Caco-2 (cell line): ENCODE results near the gene PRR22. TPM values are rescaled to one million over a fixed set of nuclear protein-coding genes. Genes with fewer than 3 reads are reported as not detected.

Experiments
- BruUV-seq: library from RNA; stranded (reverse); fragments of 400-500 nt; replicated peaks from 2 replicates; lab custom pipeline; 2021; lab: Mats Ljungman, UMichigan
- CTCF ChIA-PET: fragments of 300-600 bp; sonication (Branson Sonifier 250); formaldehyde crosslinking; loops from one replicate; lab custom pipeline; 2022; ENCODE audit warnings: antibody characterized with exemption; lab: Charles Lee
- POLR2A ChIA-PET: fragments of 300-600 bp; sonication (Branson Sonifier 250); formaldehyde crosslinking; loops from one replicate; lab custom pipeline; 2022; ENCODE audit warnings: antibody characterized with exemption; lab: Charles Lee
- DNase-seq, 2 experiments: peaks; one replicate each; pipeline versions ENCODE4 v3.0.0 to v3.0.0-alpha.2; 2020 to 2022
- H3K27me3 ChIP-seq: replicated peaks from 2 replicates; pipeline ENCODE4 v1.6.0; 2011; ENCODE audit warnings: low read length; ENCODE audit not compliant: control insufficient read depth, insufficient read depth
- H3K36me3 ChIP-seq: 2 replicates; pipeline ENCODE4 v1.5.1; 2011; ENCODE audit warnings: low read length; ENCODE audit not compliant: control insufficient read depth, insufficient read depth
- H3K4me1 ChIP-seq: fragments of 250-450 bp; sonication (Bioruptor Pico); 2 replicates; pipeline ENCODE4 v1.5.1; 2020; ENCODE audit warnings: mild to moderate bottlenecking
- H3K4me3 ChIP-seq: 2 replicates; pipeline ENCODE4 v1.5.1; 2011; ENCODE audit warnings: low read depth, mild to moderate bottlenecking, control low read depth, low read length
- H3K9me3 ChIP-seq: fragments of 250-450 bp; sonication (Bioruptor Pico); 2 replicates; pipeline ENCODE4 v1.5.1; 2020; ENCODE audit warnings: mild to moderate bottlenecking, moderate library complexity
- H3K27ac Mint-ChIP-seq: one replicate; pipeline ENCODE4 v1.8.0; 2022; ENCODE audit warnings: mixed read lengths; ENCODE audit not compliant: unreplicated experiment
- H3K27me3 Mint-ChIP-seq: one replicate; pipeline ENCODE4 v1.8.0; 2022; ENCODE audit warnings: mixed read lengths; ENCODE audit not compliant: insufficient read depth, unreplicated experiment
- H3K36me3 Mint-ChIP-seq: one replicate; pipeline ENCODE4 v1.8.0; 2022; ENCODE audit warnings: mild to moderate bottlenecking, mixed read lengths; ENCODE audit not compliant: insufficient read depth, unreplicated experiment
- H3K4me1 Mint-ChIP-seq: one replicate; pipeline ENCODE4 v1.8.0; 2022; ENCODE audit warnings: low read depth, mixed read lengths; ENCODE audit not compliant: unreplicated experiment
- H3K4me3 Mint-ChIP-seq: one replicate; pipeline ENCODE4 v1.8.0; 2022; ENCODE audit warnings: mild to moderate bottlenecking, moderate library complexity, mixed read lengths; ENCODE audit not compliant: unreplicated experiment
- H3K9me3 Mint-ChIP-seq: one replicate; pipeline ENCODE4 v1.8.0; 2022; ENCODE audit warnings: mixed read lengths; ENCODE audit not compliant: unreplicated experiment
- intact Hi-C: fragments of 100-400 bp; cut with micrococcal nuclease; formaldehyde crosslinking; loops from one replicate; pipeline ENCODE4 v1.10.0; 2022; ENCODE audit not compliant: unreplicated experiment
- total RNA-seq: library from RNA; stranded (reverse); gene quantifications from 2 replicates; pipeline ENCODE4 v1.2.3, GENCODE V29; 2022
- TF ChIP-seq, protein P1 (sequence below), 2 experiments: fragments of 200-600 bp in 1 of 2; IDR thresholded peaks; 1 replicate in 1 of 2; 2 replicates in 1 of 2; pipeline versions ENCODE4 v1.5.1 to v1.8.0; 2011 to 2022; ENCODE audit warnings: antibody characterized with exemption in 1 of 2, control low read depth in 1 of 2, inconsistent platforms in 1 of 2, low read depth in 1 of 2, low read length in 1 of 2, mild to moderate bottlenecking in 1 of 2, moderate library complexity in 1 of 2; ENCODE audit not compliant: insufficient read depth in 1 of 2, severe bottlenecking in 1 of 2, unreplicated experiment in 1 of 2

PRR22 gene
- total RNA-seq, 1 experiment from 2014 or later, result 7.1 TPM

DNA sequence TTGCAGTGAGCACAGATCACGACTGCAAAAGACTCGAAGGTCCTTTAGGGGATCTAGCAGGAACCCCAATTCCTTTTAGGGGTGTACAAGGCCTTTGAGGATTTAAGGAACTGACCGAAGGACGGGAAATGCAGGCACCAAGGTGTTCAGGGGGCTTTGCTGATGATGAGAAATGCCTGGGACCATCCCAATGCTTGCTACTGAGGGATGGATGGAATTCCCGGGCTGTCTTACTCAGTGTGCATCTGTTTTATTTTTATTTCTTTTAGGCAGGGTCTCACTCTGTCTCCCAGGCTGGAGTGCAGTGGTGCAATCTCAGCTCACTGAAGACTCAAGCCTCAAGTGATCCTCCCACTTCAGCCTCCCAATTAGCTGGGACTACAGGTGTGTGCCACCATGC, 11.3 kb downstream of the PRR22 start:
- CTCF ChIA-PET, result interaction anchor here (0.6 to 1.3 kb wide), 3 partner anchors 31 to 249 kb away, joined by 3 to 8 read pairs (median 3); no protein-coding TSS in a partner anchor
- Mint-ChIP-seq H3K36me3 (peaks cover 5% of the 10 kb centered on the region), H3K27me3 (no peaks in the 10 kb centered on the region), H3K4me3 (no peak overlapping the region), H3K27ac (peak overlapping the region; percentile 55), H3K4me1 (no peaks in the 10 kb centered on the region), H3K9me3 (no peaks in the 10 kb centered on the region)
- no TSS peak for BruUV-seq
- TF ChIP-seq, protein P1, sequence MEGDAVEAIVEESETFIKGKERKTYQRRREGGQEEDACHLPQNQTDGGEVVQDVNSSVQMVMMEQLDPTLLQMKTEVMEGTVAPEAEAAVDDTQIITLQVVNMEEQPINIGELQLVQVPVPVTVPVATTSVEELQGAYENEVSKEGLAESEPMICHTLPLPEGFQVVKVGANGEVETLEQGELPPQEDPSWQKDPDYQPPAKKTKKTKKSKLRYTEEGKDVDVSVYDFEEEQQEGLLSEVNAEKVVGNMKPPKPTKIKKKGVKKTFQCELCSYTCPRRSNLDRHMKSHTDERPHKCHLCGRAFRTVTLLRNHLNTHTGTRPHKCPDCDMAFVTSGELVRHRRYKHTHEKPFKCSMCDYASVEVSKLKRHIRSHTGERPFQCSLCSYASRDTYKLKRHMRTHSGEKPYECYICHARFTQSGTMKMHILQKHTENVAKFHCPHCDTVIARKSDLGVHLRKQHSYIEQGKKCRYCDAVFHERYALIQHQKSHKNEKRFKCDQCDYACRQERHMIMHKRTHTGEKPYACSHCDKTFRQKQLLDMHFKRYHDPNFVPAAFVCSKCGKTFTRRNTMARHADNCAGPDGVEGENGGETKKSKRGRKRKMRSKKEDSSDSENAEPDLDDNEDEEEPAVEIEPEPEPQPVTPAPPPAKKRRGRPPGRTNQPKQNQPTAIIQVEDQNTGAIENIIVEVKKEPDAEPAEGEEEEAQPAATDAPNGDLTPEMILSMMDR (IDR thresholded peaks at IDR 0.05; ENCODE audit: insufficient read depth in 1 of 2, low read depth in 1 of 2, low read length in 1 of 2, severe bottlenecking in 1 of 2, unreplicated experiment in 1 of 2), result no peak
- Histone ChIP-seq H3K9me3 (no peaks in the 10 kb centered on the region), H3K4me3 (no peak overlapping the region), H3K36me3 (no peaks in the 10 kb centered on the region), H3K4me1 (no peaks in the 10 kb centered on the region), H3K27me3 (no peaks in the 10 kb centered on the region)
- POLR2A ChIA-PET, result no interaction called here
- DNase-seq, result no peak
- intact Hi-C loops, result loop anchor here (1.0 kb wide), 2 partner anchors 17 to 119 kb away; no protein-coding TSS in a partner anchor

DNA sequence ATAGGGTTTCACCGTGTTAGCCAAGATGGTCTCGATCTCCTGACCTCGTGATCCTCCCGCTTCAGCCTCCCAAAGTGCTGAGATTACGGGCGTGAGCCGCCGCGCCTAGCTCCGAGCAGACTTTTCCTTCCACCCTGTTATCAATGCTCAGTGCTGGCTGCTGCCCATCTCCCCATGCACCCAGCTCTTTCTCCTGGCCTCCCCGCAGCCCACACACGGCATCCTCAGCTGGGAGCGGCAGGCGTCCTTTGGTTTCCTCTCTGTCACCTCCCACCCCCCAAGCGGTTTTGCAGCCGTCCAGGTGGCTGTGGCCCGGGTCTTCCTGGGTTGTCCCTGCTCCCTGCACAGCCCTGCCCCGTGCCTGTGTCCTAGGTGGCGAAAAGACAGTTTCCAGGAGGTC, 12.1 kb downstream of the PRR22 start:
- H3K4me1 ChIP-seq, result no peaks in the 10 kb centered on the region
- no peak for DNase-seq
- POLR2A ChIA-PET, result no interaction called here
- intact Hi-C loops, result no loop called here
- no peaks in the 10 kb centered on the region for H3K36me3 ChIP-seq
- H3K4me1 Mint-ChIP-seq, result no peaks in the 10 kb centered on the region
- TF ChIP-seq, protein P1 (IDR thresholded peaks at IDR 0.05; ENCODE audit: insufficient read depth in 1 of 2, low read depth in 1 of 2, low read length in 1 of 2, severe bottlenecking in 1 of 2, unreplicated experiment in 1 of 2), result no peak
- no peak overlapping the region for H3K4me3 ChIP-seq
- H3K27me3 Mint-ChIP-seq, result no peaks in the 10 kb centered on the region
- BruUV-seq, result no TSS peak
- no peaks in the 10 kb centered on the region for H3K27me3 ChIP-seq
- H3K9me3 ChIP-seq, result no peaks in the 10 kb centered on the region
- peaks cover 5% of the 10 kb centered on the region for H3K36me3 Mint-ChIP-seq
- no peak overlapping the region for H3K27ac Mint-ChIP-seq
- no peak overlapping the region for H3K4me3 Mint-ChIP-seq
- CTCF ChIA-PET, result interaction anchor here (0.6 to 1.0 kb wide), 2 partner anchors 34 to 37 kb away, joined by 3 to 6 read pairs; no protein-coding TSS in a partner anchor
- H3K9me3 Mint-ChIP-seq, result no peaks in the 10 kb centered on the region

DNA sequence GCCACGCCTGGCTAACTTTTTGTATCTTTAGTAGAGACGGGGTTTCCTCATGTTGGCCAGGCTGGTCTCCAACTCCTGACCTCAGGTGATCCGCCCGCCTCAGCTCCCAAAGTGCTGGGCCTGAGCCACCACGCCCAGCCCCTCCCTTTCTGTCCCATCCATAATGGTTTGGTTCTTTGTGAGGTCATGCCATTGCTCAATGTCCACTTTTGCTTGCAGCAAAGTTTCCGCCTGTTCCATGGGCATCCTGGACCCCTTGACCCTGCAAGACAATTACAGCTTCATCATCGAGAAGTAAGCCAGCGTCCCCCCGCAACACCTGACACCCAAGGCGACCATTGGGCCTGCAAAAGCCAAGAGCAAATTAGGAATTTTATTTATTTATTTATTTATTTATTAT, 16.6 kb downstream of the PRR22 start:
- no peaks in the 10 kb centered on the region for H3K27me3 ChIP-seq
- TF ChIP-seq, protein P1 (IDR thresholded peaks at IDR 0.05; ENCODE audit: insufficient read depth in 1 of 2, low read depth in 1 of 2, low read length in 1 of 2, severe bottlenecking in 1 of 2, unreplicated experiment in 1 of 2), result no peak
- H3K4me3 Mint-ChIP-seq, result no peak overlapping the region
- no peaks in the 10 kb centered on the region for H3K4me1 Mint-ChIP-seq
- no peaks in the 10 kb centered on the region for H3K27me3 Mint-ChIP-seq
- H3K36me3 ChIP-seq, result no peaks in the 10 kb centered on the region
- BruUV-seq, result no TSS peak
- no peak overlapping the region for H3K27ac Mint-ChIP-seq
- H3K9me3 Mint-ChIP-seq, result peaks cover 4% of the 10 kb centered on the region
- ChIA-PET POLR2A (no interaction called here), CTCF (no interaction called here)
- intact Hi-C loops, result no loop called here
- no peak overlapping the region for H3K4me3 ChIP-seq
- H3K4me1 ChIP-seq, result no peaks in the 10 kb centered on the region
- peaks cover 5% of the 10 kb centered on the region for H3K36me3 Mint-ChIP-seq
- no peak for DNase-seq
- no peaks in the 10 kb centered on the region for H3K9me3 ChIP-seq
